Smooth muscle cell (in vitro differentiated cells): ENCODE measurements around the gene BPNT1. TPM values are rescaled to one million over a fixed set of nuclear protein-coding genes. Genes with fewer than 3 reads are reported as not detected.

Source experiments
- DNase-seq: peaks from one replicate; lab custom pipeline; 2025; ENCODE audit not compliant: unreplicated experiment; lab: John Stamatoyannopoulos, UW
- H2AFZ ChIP-seq: fragments of 200-600 bp; sonication (generic); 2 replicates; pipeline ENCODE4 v1.6.0; 2016; ENCODE audit warnings: antibody characterized with exemption, low read depth, mild to moderate bottlenecking
- H3F3A ChIP-seq: fragments of 200-600 bp; sonication (generic); 2 replicates; pipeline ENCODE4 v1.6.0; 2017; ENCODE audit warnings: antibody characterized with exemption, low read depth
- H3K27ac ChIP-seq: fragments of 200-600 bp; sonication (generic); 2 replicates; pipeline ENCODE4 v1.5.1; 2016; ENCODE audit warnings: low read depth, mild to moderate bottlenecking
- H3K27me3 ChIP-seq: fragments of 200-600 bp; sonication (generic); 2 replicates; pipeline ENCODE4 v1.6.1; 2016; ENCODE audit warnings: low read depth, mild to moderate bottlenecking
- H3K36me3 ChIP-seq: fragments of 200-600 bp; sonication (generic); 2 replicates; pipeline ENCODE4 v1.5.1; 2016; ENCODE audit warnings: low read depth
- H3K4me1 ChIP-seq: fragments of 200-600 bp; sonication (generic); 2 replicates; pipeline ENCODE4 v1.5.1; 2016; ENCODE audit warnings: low read depth
- H3K4me2 ChIP-seq: fragments of 200-600 bp; sonication (generic); 2 replicates; pipeline ENCODE4 v1.6.0; 2016; ENCODE audit warnings: mild to moderate bottlenecking
- H3K4me3 ChIP-seq: fragments of 200-600 bp; sonication (generic); 2 replicates; pipeline ENCODE4 v1.5.1; 2016; ENCODE audit warnings: mild to moderate bottlenecking
- H3K79me2 ChIP-seq: fragments of 200-600 bp; sonication (generic); 2 replicates; pipeline ENCODE4 v1.6.0; 2016; ENCODE audit warnings: low read depth, mild to moderate bottlenecking
- H3K9ac ChIP-seq: fragments of 200-600 bp; sonication (generic); 2 replicates; pipeline ENCODE4 v1.6.0; 2016; ENCODE audit warnings: low read depth
- H3K9me3 ChIP-seq: fragments of 200-600 bp; sonication (generic); replicated peaks from 2 replicates; pipeline ENCODE4 v1.5.1; 2016; ENCODE audit warnings: low read depth
- H4K20me1 ChIP-seq: fragments of 200-600 bp; sonication (generic); 2 replicates; pipeline ENCODE4 v1.6.0; 2016; ENCODE audit warnings: low read depth
- WGBS: methylation state at CpG from one replicate; pipeline ENCODE4 v1.1.7; 2016; ENCODE audit warnings: low lambda C conversion rate; 5-methylcytosine and 5-hydroxymethylcytosine counted together
- polyA plus RNA-seq: library from polyadenylated mRNA; unstranded; fragments of >200 nt; fragmentation: Nextera tagmentation; extraction: Ambion mirVana; gene quantifications from 2 replicates; pipeline ENCODE4 v1.2.1, GENCODE V29; 2016
- total RNA-seq: library from RNA; depleted of rRNA; stranded (reverse); fragments of >200 nt; gene quantifications from 2 replicates; pipeline ENCODE4 v1.2.3, GENCODE V29; 2014
- TF ChIP-seq, protein P1 (sequence below): fragments of 200-600 bp; sonication (generic); IDR thresholded peaks from 2 replicates; pipeline ENCODE4 v1.5.1; 2017; ENCODE audit warnings: borderline replicate concordance, mild to moderate bottlenecking, antibody characterized with exemption; ENCODE audit not compliant: insufficient read depth, poor library complexity, severe bottlenecking

Gene BPNT1
- total and polyA plus RNA-seq, 2 experiments from 2014 or later, result 10.1 to 16.3 TPM

DNA sequence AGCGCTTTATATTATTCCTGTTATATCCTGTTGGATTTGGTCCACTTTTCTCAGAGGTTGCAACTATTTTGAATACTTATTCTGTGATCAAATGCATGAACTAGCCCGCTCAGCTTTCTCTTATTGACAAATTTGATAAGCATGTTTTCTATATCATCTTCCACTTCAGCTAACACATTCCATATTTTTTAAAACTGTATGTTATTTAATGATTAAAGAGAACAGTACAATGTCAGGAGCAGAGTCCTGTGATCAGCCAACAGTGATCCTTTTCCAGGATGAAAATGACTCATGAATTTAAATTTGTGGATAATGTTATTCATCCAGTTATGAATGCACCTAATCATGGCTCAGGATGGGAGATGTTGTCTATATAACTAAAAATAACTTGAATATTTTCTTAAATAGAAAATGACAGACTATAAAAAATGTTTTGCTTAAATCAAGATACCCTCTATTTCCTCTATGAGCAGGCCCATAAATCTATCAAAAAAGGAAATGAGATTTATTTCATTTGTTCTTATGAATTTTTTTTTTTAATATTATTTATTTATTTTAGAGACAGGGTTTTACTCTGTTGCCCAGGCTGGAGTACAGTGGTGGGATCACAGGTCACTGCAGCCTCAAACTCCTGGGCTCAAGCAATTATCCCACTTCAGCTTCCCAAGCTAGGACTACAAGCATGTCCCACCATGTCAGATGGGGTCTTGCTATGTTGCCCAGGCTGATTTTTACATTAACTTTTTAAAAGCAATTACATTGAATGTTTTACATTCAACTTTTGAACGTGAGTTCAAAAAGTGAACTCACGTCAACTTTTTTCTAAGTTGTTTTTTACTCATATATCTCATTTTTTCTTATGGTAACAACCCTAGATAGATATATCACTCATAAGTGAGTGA is 12.5 kb downstream of the BPNT1 start:
- peaks cover 3% of the 10 kb centered on the region for H4K20me1 ChIP-seq
- H3K36me3 ChIP-seq, result peaks cover 9% of the 10 kb centered on the region
- TF ChIP-seq, protein P1, sequence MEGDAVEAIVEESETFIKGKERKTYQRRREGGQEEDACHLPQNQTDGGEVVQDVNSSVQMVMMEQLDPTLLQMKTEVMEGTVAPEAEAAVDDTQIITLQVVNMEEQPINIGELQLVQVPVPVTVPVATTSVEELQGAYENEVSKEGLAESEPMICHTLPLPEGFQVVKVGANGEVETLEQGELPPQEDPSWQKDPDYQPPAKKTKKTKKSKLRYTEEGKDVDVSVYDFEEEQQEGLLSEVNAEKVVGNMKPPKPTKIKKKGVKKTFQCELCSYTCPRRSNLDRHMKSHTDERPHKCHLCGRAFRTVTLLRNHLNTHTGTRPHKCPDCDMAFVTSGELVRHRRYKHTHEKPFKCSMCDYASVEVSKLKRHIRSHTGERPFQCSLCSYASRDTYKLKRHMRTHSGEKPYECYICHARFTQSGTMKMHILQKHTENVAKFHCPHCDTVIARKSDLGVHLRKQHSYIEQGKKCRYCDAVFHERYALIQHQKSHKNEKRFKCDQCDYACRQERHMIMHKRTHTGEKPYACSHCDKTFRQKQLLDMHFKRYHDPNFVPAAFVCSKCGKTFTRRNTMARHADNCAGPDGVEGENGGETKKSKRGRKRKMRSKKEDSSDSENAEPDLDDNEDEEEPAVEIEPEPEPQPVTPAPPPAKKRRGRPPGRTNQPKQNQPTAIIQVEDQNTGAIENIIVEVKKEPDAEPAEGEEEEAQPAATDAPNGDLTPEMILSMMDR, result no peak
- no peak overlapping the region for H3K9ac ChIP-seq
- H3K4me3 ChIP-seq, result no peak overlapping the region
- H3K4me2 ChIP-seq, result no peak overlapping the region
- WGBS, result 98% methylated on average over 4 of the region's 4 CpGs
- H3K27ac ChIP-seq, result no peak overlapping the region
- no peaks in the 10 kb centered on the region for H3K79me2 ChIP-seq
- H3K27me3 ChIP-seq, result no peaks in the 10 kb centered on the region
- no peaks in the 10 kb centered on the region for H3K4me1 ChIP-seq
- no peaks in the 10 kb centered on the region for H3F3A ChIP-seq
- no peak for DNase-seq
- H3K9me3 ChIP-seq, result no peaks in the 10 kb centered on the region
- H2AFZ ChIP-seq, result no peak overlapping the region

DNA sequence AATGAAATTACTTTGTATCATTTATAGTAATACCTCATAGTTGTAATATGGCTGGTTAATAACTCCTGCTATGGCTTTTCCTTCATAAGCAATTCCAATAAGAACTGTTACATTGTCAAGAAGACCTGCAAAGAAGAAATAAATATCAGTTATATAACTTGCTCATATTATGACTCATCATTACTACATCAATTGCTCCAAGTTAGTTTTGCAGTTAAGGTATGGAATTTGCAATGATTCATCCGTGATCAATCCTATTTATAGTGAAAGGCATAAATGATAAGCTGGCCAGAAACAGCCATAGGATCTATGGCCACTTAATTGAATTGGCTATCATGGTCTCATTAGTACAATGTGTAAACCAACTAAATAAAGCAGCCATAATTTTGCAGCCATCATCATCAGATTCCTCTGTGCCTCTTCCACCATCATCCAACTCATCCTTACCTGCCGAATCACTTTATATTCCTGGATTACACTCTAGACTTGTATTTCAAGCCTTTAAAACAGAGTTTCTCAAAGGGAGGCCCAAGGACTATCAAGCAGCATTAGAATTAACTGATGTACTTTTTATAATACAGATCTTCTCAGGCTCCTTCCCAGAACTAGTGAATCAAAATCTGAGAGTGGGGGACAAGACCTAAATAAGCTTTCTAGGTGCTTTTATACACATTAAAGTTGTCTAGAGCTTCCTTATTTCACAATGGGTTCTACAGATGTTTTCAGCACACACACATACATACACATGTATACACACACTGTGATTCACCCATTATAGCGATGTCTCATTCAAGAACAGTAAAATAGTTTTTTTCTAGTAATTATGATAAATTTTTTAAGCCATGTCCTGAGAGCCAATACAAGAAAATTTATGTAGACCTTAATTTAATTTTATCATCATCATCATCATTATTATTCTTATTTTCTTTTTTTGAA is 22.1 kb downstream of the BPNT1 start:
- peaks cover 20% of the 10 kb centered on the region for H3K36me3 ChIP-seq
- no peak overlapping the region for H3K4me2 ChIP-seq
- TF ChIP-seq, protein P1, result no peak
- no peak overlapping the region for H2AFZ ChIP-seq
- H3K27me3 ChIP-seq, result no peaks in the 10 kb centered on the region
- no peaks in the 10 kb centered on the region for H4K20me1 ChIP-seq
- no peak overlapping the region for H3K27ac ChIP-seq
- H3K4me3 ChIP-seq, result no peak overlapping the region
- H3F3A ChIP-seq, result no peaks in the 10 kb centered on the region
- H3K9ac ChIP-seq, result no peak overlapping the region
- DNase-seq, result no peak
- no peaks in the 10 kb centered on the region for H3K79me2 ChIP-seq
- no peaks in the 10 kb centered on the region for H3K4me1 ChIP-seq
- H3K9me3 ChIP-seq, result no peaks in the 10 kb centered on the region
- 94% methylated on average over 3 of the region's 3 CpGs for WGBS

DNA sequence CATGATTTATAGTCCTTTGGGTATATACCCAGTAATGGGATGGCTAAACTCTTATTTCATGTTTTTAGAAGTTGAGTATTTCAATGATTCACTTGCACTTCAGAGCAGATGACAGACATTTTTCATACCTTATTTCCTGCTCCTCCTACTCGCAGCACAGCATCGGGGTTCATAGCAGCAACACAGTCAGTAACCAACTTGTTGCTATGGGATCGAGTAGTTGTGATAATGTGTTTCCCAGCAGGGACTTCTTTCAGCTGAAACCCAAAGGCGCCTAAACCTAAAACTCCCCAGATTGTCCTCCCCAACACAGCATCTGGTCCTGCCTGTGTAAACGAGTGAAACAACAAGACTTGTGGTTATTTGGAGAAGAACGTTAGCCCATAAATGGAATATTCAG is 27.0 kb downstream of the BPNT1 start:
- H3F3A ChIP-seq, result no peaks in the 10 kb centered on the region
- WGBS, result 98% methylated on average over 6 of the region's 6 CpGs
- H3K27ac ChIP-seq, result no peak overlapping the region
- TF ChIP-seq, protein P1, result no peak
- H2AFZ ChIP-seq, result no peak overlapping the region
- no peaks in the 10 kb centered on the region for H3K27me3 ChIP-seq
- no peak overlapping the region for H3K4me2 ChIP-seq
- H3K4me1 ChIP-seq, result no peaks in the 10 kb centered on the region
- no peak overlapping the region for H3K9ac ChIP-seq
- no peaks in the 10 kb centered on the region for H3K9me3 ChIP-seq
- no peak overlapping the region for H3K4me3 ChIP-seq
- H3K79me2 ChIP-seq, result no peaks in the 10 kb centered on the region
- no peaks in the 10 kb centered on the region for H4K20me1 ChIP-seq
- no peak for DNase-seq
- peaks cover 20% of the 10 kb centered on the region for H3K36me3 ChIP-seq
